NCI-H2227 treated with DMSO at 0.1 percent for 48 hours (cell line): ENCODE data around the gene GATAD2A.
"Not testable (repeated sequence)": the region's sequence is repeated elsewhere in the genome, so short reads cannot be mapped to it uniquely, and the experiment has no call there.

Experiments
- DNase-seq: peaks from one replicate; lab custom pipeline; 2025; lab: John Stamatoyannopoulos, UW

GATAD2A gene

DNA sequence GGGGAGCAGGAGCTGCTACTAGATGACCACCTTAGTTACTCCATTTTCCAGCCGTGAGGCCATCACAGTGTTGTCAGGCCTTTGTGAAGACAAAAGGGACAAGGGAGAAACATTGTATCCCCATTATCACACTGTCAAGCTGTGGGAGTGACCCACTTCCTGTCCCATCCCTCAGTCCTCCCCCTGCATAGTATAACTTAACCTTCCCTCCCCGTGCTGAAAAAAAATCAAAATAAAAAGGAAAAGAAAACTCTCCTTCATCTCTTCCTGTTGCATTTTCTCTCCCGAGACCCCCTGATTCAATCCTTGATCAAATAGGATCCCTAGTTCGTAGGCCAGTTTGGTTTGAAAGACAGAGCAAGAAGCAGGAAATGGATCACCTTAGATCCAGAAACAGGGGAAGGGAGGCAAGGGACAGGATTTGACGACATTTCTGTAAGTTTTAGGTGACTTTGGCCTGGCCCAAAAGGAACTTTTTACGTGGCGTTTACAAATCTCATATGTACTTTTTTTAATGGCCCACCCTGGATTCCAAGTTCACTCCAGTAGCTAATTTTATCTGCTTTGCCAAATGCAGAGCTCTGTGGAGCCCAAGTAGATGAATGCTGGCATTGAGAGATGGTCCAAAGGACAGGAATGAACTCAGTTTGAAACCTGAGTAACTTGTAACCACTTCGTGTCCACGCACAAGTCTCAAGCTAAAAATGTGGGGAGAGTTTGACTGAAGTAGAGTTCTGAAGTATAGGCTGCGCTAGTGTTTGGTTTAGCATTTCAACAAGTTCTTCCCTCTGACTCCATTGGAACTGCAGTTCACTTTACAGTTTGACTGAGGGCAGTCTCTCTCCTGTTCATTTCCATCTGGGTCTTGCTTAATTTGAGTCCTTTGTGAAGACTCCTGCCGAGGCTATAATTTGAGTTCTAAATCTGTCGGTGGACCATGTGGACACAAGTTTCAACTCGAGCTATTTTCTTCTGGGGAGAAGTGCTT is 16.6 kb upstream of the GATAD2A start:
- no peak for DNase-seq

DNA sequence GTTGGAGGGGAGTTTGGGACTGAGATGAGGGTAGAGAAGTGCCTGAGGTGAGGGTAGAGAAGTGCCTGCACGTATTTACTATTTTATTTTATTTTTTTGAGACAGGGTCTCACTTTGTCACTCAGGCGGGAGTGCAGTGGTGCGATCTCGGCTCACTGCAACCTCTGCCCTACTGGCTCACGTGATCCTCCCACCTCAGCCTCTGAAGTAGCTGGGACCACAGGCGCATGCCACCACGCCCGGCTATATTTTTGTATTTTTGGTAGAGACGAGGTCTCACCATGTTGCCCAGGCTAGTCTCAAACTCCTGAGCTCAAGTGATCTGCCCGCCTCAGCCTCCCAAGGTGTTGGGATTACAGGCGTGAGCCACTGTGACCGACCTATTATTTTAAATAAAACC is 15.8 kb upstream of the GATAD2A start:
- DNase-seq = not testable (repeated sequence)

DNA sequence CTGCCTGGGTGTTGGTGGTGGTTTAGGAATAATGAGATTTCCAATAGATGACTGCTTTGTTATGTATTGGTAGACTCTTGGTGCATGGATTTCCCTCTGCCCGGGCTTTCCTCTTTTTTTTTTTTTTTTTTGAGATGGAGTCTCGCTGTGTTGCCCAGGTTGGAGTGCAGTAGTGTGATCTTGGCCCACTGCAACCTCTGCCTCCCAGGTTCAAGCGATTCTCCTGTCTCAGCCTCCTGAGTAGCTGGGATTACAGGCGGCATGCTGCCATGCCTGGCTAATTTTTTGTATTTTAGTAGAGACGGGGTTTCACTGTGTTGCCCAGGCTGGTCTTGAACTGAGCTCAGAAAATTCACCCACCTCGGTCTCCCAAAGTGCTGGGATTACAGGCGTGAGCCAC is 11.1 kb upstream of the GATAD2A start:
- not testable (repeated sequence) for DNase-seq

DNA sequence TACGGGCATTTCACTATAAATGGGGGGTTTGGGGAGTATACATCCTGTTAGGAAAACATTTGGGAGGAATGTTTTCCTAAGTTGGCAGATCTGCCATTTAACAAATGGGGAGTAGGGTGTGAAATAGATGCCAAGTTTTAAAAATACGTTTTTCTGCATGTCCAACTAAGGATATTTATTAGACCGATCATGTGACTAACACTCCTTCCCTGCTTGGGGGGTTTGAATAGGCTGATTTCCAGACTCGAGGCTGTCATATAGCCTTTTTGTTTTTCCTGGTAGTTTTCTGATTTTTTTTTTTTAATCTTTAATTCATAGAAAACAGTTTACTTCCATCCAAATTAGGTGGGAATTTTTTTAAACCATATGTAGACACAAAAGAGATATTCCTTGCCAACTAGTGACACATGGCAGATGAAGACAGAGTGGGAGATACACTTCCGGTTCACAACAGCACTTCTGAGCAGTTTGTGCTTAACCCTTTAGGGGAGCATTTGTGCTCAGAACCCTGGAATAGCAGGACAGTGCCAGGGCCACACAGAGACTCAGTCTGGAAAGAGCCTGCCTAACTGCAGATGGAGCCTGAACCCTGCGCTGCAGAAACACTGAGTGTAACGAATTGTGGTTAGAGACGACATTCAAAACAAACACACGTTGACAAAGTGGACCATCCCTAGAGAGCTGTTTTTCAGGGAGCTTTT is 5.6 kb upstream of the GATAD2A start:
- DNase-seq = no peak

DNA sequence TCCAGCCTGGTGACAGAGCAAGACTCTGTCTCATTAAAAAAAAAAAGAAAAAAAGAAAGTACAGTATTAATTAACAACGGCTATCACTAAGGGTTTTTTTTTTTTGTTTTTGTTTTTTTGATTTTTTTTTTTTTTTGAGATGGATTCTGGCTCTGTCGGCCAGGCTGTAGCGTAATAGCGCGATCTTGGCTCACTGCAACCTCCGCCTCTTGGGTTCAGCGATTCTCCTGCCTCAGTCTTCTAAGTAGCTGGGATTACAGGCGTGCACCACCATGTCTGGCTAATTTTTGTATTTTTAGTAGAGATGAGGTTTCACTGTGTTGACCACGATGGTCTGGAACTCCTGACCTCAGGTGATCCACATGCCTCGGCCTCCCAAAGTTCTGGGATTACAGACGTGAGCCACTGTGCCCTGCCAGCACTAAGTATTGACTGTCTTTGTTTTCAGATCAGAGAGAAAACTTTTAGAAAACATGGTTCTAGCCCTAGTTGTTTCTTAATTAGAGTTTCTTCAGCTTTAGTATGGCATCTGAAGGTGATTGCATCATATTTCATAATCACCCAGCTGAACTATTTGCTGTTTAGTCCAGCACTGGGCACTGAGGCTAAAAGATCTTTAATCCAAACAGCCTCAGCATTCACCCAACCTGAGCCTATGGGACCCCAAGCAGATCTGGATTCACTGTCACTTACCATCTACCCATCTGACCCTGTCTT is 2.7 kb upstream of the GATAD2A start:
- no peak for DNase-seq

DNA sequence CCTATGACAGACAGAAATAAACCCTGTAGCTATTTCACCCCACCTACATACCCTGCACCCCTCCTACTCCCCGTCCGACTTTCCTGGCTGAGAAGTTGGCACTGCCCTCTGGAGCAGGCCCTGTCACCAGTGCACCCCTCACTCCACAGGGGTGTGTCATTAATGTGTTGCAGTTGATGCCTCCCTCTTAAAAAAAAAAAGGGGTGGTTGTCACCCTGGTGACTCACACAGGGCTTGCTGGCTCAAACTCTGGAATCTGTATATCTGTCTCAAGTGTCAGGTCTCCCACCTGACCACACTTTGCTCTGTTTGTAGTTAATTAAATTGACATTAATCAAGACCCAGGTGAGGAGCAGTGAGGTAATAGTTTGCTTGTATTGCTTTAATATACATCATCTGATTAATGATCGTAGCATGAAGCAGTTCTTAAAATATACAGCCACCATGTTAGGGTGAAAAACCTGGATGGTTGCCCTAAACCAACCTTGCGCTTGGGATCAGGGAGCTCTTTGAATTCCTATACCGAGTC is 2.0 kb upstream of the GATAD2A start:
- DNase-seq = no peak

DNA sequence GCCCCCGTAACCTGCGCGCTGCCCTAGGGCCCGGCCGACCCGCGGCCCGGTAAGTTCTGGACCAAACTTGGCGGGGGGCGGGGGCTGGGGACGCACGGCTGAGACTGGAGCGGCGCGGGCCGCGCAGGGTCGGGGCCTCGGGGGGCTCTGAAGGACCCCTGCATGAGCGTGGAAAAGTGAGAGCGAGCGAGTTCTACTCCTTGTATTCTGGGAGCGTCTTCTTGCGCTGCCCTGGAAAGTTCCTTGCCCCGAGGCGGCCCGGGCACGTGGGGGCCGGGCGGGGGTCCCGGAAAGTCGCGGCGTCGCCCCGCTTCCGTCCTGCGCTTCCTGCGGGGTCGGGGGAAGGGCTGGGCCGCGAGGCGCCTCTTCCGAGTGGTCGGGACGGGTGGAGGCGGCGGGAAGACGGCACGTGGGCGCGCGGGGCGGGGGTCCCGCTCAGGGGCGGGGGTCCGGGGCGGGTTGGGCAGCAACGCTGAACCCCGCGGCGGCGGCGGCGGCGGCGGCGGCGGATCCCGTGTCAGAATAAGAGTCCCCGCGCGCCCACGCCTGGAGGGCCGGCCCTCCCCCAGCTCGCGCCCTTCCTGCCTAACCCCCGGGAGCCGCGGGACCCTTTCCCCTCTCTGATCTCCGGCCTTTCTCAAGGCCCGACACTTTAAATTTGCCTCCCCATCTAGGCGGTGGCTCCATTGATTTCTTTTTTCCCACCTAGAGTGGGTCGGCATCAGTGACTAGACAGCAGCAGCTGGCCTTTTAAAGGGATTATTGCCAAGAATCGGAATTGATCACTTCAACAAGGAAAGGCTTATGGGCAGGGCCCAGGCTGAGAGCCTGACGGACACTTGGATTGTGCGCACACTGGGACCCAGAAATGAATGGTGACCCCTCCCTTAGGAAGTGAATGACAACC is 749 bp downstream of the GATAD2A start:
- no peak for DNase-seq

DNA sequence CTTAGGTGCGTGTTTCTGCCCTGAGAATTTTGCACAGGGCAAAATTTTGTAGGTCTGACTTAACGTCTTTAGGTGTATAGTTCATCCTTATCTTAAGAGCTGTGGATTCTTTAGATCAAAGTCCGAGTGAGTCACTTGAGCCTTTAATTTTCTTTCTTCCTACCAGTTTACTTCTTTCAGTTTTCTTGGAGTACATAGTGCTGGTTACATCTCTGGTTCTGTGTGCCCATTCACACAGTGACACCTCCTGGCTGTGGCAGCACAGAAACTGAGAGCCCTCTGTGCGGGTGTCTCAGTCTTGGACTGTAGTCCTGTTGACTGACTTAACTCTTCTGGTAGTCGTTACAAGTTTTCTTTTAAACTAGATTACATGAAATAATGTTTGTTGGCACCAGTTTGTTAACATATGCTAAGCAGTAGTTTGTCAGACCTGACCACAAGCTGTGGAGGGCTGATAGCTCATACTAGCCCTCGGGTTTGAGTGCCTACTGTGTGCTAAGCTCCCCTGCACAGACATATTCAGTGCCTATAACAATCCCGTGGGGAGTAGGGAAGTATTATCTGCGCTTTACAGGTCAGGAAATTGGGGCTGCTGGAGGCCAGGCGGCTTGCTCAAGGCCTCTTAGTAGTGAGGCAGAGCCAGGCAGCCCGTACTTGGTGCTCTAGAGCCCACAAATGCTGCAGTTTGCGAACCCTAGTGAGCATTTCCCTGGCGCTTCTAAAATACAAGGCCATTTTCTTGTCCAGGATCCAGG is 1.6 kb downstream of the GATAD2A start:
- DNase-seq = peak; percentile 22

DNA sequence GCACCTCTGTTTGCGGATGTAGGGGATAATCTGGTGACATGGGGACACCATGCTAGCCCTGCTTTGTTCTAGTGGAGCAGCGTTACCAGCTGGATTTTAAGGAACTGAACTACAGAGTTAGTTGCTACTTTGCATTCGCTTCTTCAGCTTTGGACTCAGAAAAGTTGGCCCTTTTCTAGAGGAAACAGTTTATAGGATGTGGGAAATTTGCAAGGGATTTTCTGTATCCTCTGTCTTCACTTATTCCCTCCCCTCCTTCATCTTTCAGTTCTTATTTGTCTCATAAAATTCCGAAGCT is 2.1 kb downstream of the GATAD2A start:
- no peak for DNase-seq

DNA sequence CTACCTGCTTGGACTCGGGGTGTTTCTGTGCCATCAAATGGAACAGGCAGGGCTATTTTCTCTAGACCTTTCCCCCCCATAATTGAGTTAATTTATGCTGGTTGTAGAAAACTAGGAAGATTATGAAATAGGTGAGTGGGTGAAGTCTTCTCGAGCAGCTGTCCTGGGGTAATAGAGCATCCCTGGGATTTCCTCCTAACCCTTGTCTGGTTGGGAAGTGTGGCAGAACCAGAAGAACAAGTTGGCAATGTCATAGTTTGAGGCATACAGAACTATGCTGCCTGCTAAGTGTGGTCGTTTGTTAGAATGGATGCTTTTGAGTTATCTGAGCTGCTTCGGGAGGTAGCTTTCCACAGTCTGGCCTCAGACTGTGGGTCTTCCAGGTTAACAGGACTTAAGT is 3.7 kb downstream of the GATAD2A start:
- no peak for DNase-seq

DNA sequence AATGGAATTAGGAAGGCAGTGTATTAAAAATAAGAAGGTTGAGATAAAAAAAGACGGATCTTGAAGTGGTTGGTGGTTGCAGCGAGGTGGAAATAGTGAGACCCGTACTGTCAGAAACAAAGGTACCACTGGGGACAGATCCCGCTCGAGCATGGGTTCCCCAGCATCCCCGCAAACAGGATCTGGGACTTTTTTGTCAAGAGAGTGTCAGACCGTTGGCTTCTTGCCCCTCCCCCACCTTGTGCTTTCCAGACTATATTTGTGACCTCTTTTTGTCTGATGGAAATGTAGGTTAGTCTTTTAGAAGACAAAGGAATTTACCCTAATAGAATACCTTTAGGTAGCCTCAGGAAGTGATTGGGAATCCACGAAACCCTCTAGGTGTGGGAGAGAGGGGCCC is 4.2 kb downstream of the GATAD2A start:
- no peak for DNase-seq

DNA sequence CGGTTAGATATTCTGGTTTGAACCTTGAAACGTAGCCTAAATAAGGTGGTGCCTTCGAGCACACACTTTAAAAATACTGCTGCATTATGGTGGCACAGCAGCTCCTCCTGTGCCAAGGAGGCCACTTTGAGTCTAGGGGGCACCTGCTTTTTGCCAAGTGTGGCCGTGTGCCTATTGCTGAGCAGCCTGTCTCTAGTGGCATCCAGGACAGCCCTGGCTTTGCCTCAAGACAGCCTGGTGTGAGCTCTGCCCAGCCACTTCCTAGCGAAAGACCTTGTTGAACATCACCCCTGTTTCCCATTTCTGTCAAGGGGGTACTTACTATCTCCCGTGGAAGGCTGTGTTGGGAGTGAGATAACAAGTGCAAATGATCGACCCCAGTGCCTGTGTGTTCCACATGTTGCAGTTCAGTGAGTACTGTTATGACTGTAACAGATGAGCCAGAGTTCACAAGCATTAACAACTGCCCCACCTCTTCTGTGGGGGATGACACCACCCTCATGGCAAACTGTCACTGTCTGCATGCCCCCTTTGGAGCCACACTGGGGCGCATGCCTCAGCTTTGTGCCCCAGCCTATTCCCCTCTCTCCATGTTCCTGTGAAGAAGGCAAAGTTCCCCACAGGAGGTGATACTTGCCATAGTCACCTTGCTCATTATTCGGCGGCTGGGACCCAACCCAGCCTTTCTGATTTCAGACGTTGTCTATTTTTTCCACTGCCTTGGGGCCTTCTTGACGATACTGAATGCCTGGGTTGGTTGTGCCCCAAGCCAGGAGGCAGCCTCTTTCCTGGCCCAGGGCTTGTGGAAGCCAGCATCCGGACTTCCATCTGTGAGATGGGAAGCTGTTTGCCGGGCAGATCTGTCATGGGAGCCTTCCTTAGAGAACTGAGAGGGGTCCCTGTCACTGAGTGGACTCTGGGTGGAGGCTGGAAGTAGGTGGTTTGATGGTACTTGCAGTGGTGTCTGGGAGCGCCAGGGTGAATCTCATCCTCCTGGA is 5.4 kb downstream of the GATAD2A start:
- no peak for DNase-seq

DNA sequence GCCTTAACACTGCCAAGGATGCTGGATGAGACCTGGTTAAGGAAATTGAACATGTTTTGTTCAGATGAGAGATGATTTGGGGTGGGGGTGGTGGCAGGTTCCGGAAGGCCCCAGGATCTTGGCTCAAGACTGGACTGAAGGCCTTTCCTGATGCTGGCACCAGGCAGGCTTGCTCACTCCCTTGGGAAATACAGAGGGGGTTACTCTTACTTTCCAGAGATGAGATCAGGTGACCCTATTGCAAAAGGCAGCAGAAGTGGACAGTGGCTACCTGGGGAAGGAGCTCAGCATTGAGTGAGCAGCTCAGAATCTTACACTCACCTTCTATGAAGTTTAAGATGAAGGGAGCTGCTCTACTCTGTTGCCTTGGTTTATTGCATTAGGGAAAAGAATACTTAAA is 10.8 kb downstream of the GATAD2A start:
- DNase-seq = no peak

DNA sequence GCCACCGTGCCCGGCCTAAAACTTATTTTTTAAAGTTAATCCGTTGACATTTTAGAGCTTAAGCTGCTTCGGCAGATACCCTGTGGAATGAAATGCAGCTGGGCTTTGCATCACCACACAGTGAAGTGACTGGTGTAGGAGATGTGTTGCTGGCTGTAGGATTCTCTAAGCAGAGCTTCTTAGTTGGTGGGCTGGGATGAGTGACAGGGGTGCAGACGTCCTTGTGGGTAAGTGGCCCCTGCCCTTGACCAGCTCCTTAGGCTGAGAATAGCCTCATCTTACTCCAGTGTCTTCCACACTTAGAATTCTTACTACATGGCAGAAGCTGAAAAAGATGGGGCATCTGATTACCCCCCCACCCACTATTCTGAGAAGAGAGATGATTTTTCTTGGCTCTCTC is 11.6 kb downstream of the GATAD2A start:
- DNase-seq = no peak

DNA sequence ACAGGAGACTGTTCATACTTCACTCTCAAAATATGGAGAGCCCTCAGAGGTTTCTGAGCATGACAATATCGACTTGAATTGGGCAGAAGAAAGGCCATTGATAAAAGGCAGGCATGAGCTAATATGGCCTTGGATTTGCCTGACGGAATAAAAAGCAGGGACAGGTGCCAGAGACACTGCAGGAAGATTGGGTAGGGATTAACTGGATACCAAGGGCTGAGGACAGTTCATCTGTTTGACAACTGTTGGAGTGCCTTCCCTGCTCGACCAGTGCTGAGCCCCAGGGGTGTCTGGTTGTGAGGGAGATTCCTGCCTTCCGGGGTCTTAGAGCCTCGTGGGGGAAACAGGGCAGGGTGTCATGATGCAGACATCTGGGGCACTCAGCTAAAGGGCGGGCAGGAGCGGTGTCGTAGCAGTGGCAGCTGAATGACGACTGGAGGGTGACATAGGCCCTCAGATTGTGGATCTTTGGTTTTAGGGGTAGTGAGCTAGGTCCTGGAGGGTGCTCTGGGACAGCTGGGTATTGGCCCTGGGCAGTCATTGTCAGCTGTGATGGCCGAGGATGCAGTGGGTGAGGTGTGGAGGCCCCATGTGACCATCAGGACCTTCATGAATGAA is 12.3 kb downstream of the GATAD2A start:
- no peak for DNase-seq

DNA sequence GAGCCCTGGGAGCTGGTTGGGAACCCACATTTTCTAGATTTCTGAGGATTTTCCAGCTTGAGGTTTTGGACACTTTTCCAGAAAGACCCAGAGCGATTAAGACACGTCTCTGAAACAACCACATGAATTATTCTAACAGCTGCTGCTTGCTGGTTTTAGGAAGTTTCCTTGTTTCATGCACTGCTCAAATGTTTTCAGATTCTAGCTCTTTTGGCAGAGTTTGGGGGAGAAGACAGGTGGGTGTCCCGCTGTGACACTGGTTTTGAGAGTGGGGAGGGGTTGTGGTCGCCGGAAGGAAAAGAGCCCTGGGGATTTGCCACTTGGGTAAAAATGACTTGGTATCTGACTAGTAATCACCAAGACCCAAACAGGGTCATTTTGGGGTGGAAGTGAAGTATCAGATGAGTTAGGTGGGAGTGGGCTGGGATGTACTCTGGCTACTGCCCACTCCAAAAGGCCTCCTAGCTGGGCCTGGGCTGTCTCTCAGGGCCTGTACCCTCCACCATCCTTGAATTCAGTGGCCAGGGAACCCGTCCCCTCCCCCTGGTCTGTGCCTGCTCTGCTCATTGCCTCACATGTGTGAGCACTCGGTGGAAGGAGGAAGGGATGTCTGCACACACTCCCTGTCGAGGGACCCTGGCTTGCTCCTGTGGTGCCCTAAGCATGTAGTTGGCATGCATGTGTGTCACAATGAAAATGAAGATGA is 13.2 kb downstream of the GATAD2A start:
- no peak for DNase-seq

DNA sequence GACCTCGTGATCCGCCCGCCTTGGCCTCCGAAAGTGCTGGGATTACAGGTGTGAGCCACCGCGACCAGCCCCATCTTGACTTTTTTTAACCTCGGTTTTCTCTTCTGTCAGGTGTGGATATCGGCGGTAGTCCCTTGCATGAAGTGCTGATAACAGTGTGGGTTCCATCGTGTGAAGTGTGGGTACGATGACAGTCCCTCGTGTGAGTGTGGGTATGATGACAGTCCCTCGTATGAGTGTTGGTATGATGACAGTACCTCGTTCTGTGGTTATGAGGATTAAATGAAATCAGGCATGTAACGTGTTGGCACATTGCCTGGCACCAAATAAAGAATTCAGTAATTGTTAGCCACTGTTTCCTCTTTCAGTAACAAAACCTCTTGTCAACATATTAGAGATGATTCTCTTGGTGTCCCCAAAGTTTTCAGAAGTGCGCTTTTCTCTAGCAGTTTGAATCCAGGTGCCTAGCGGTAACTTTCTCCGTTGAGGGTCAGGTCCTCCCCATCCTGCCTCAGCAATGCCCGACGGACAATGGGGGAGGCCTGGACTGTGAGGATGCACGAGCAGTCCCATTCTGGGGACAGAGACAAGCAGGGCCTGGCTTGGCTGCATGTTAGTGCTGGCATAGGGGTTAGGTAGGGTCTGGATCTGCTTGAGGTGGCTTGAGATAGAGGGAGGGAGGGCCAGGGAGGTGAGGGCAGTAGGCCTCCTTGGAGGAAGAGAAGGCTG is 15.3 kb downstream of the GATAD2A start:
- no peak for DNase-seq

DNA sequence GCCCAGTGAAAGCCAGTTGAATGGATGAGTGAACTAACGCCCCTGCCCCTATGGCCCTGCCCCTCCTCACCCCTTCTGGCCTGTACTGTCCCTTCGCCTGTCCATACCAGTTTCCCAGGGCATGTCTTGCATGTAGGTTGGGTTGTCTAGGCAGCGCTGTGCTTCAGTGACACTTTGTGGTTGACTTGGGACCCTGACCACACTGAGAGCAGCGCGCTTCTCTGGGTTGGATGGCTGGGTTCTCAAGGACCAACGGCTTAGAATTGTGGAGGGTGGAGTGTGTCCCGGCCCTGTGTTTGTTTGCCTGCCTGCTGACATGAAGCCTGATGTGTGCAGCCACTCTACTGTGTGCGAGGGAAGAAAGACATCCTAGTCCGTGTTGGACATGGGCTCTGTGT is 15.8 kb downstream of the GATAD2A start:
- DNase-seq = no peak
